Measurements from ENCODE around the gene KLK1. TPM values are rescaled to one million over a fixed set of nuclear protein-coding genes. Genes with fewer than 3 reads are reported as not detected.

Gene KLK1
- polyA plus RNA-seq, 2 of the 4 experiments (the other 2 are of a cell fraction), result 0.30 TPM; not detected in 1

- Histone ChIP-seq H3K4me3 (peak overlapping the region; percentile 65), H3K4me1 (peaks cover 15% of the 10 kb centered on the region), H3K27ac (peak overlapping the region; percentile 94 to 95), H3K9me3 (no peaks in the 10 kb centered on the region), H3K4me2 (peak overlapping the region; percentile 94)
- DNase-seq (ENCODE audit: low read depth in 1 of 2, low spot score in 1 of 2) (peak; percentile 98 to 100), FAIRE-seq (peak; percentile 39), ATAC-seq (peak; percentile 89 to 95)
- ChIA-PET POLR2A (interaction anchor here (0.6 to 2.3 kb wide), 20 partner anchors 8 to 458 kb away, joined by 3 to 26 read pairs (median 4); partner anchors contain the start of gene JOSD2), CTCF (interaction anchor here (0.7 to 4.1 kb wide), 4 partner anchors 12 to 135 kb away, joined by 3 to 19 read pairs (median 8); no protein-coding TSS in a partner anchor)
- WGBS (ENCODE audit: missing lambda C conversion rate), result 2% methylated on average over 62 of the region's 62 CpGs
- TF ChIP-seq CHD4 (IDR thresholded peaks at IDR 0.05; ENCODE audit: borderline replicate concordance) (no peak), NFE2L2 (conservative IDR thresholded peaks at IDR 0.05; ENCODE audit: low read length) (no peak), SREBF2 (IDR thresholded peaks at IDR 0.05) (no peak), NPAS2 (CRISPR knock-in tag; IDR thresholded peaks at IDR 0.05; ENCODE audit: borderline replicate concordance) (peak; percentile 38; the same call in 1 of the 2 replicates), MAZ (IDR thresholded peaks at IDR 0.05; ENCODE audit: borderline replicate concordance, low read depth, low read length) (peak; percentile 19; the same call in 1 of the 2 replicates), PHF8 (IDR thresholded peaks at IDR 0.05; ENCODE audit: borderline replicate concordance, low read depth) (peak; percentile 99), SMC3 (IDR thresholded peaks at IDR 0.05) (no peak), EHMT2 (IDR thresholded peaks at IDR 0.05; ENCODE audit: low read depth) (no peak), RNF2 (IDR thresholded peaks at IDR 0.05; ENCODE audit: borderline replicate concordance, low read depth) (no peak), ZSCAN20 (CRISPR knock-in tag; IDR thresholded peaks at IDR 0.05) (no peak), HES2 (IDR thresholded peaks at IDR 0.05) (no peak), GATA3 (IDR thresholded peaks at IDR 0.05; ENCODE audit: borderline replicate concordance) (no peak; the same call in 1 of the 2 replicates), BCL3 (IDR thresholded peaks at IDR 0.05) (peak; percentile 99), HOXB5 (CRISPR knock-in tag; IDR thresholded peaks at IDR 0.05) (0 out of 2 replicates have a peak, but pooled peaks have one; percentile 48), ATOH8 (CRISPR knock-in tag; IDR thresholded peaks at IDR 0.05; ENCODE audit: low read depth) (no peak), ESRRA (IDR thresholded peaks at IDR 0.05; ENCODE audit: borderline replicate concordance, low read length) (peak; percentile 50; the same call in 1 of the 2 replicates), JUNB (IDR thresholded peaks at IDR 0.05) (no peak), RARB (CRISPR knock-in tag; IDR thresholded peaks at IDR 0.05) (no peak), FOSB (CRISPR knock-in tag; IDR thresholded peaks at IDR 0.05) (no peak), BHLHE40 (IDR thresholded peaks at IDR 0.05; ENCODE audit: low read depth, low read length) (0 out of 2 replicates have a peak, but pooled peaks have one; percentile 8), REST (IDR thresholded peaks at IDR 0.05) (peak; percentile 37; the same call in 1 of the 2 replicates), EP300 (IDR thresholded peaks at IDR 0.05) (no peak), POLR2AphosphoS2 (conservative IDR thresholded peaks at IDR 0.05; ENCODE audit: low read length) (no peak), CHD2 (IDR thresholded peaks at IDR 0.05; ENCODE audit: low read length, partially characterized antibody) (peak; percentile 71), RCOR1 (IDR thresholded peaks at IDR 0.05; ENCODE audit: low read depth, low read length) (no peak), FOXS1 (CRISPR knock-in tag; IDR thresholded peaks at IDR 0.05) (no peak), HOXB13 (CRISPR knock-in tag; IDR thresholded peaks at IDR 0.05; ENCODE audit: low read depth) (no peak), HEYL (CRISPR knock-in tag; IDR thresholded peaks at IDR 0.05) (no peak), ZNF302 (CRISPR knock-in tag; IDR thresholded peaks at IDR 0.05) (no peak), POLR2A (IDR thresholded peaks at IDR 0.05; ENCODE audit: low read length) (peak; percentile 97), JUN (IDR thresholded peaks at IDR 0.05) (peak; percentile 99 to 100), ELK1 (IDR thresholded peaks at IDR 0.05; ENCODE audit: low read depth, low read length) (no peak), ZFP36 (IDR thresholded peaks at IDR 0.05; ENCODE audit: borderline replicate concordance, partially characterized antibody) (no peak), MYC (IDR thresholded peaks at IDR 0.05; ENCODE audit: borderline replicate concordance, low read length) (peak; percentile 97)
Measured at GRCh38 chr19:50804420-50805272, 18.9 kb downstream of the KLK1 start.
